ENCODE data around the gene BCAT1.
"Not testable (repeated sequence)": the region's sequence is repeated elsewhere in the genome, so short reads cannot be mapped to it uniquely, and the experiment has no call there.

The BCAT1 gene

GRCh38 chr12:24894879-24895278 lies 54.0 kb downstream of the BCAT1 start:
- peaks cover 8% of the 10 kb centered on the region for H3K4me1 Mint-ChIP-seq (ENCODE audit: low read depth)
- no peak for DNase-seq (ENCODE audit: low spot score)
- no peak overlapping the region for H3K27ac Mint-ChIP-seq
- H3K9me3 Mint-ChIP-seq: no peaks in the 10 kb centered on the region
- H3K4me3 Mint-ChIP-seq: no peak overlapping the region
- peaks cover 3% of the 10 kb centered on the region for H3K36me3 Mint-ChIP-seq (ENCODE audit: low read depth)
- peaks cover 12% of the 10 kb centered on the region for H3K27me3 Mint-ChIP-seq (ENCODE audit: low read depth)

DNA sequence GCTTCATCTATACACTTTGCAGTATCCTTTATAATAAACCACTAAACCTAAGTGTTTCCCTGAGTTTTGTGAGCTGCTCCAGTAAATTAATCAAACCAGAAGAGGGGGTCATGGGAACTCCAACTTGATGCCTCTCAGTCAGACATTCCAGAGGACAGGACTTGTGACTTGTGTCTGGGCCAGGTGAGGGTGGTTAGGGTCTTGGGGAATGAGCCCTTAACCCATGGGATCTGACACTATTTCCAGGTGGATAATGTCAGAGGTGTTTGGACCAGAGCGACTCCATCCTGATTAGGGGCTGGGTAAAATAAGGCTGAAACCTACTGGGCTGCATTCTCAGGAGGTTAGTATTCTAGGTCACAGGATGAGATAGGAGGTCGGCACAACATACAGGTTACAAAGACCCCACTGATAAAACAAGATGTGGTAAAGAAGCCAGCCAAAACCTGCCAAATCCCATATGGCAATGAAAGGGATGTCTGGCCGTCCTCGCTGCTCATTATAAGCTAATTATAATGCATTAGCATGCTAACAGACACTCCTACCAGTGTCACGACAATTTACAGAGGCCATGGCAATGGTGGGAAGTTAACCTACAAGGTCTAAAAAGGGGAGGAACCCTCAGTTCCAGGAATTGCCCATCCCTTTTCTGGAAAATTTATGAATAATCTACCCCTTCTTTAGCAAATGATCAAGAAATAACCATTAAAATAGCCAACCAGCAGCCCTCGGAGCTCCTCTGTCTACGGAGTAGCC lies 58.7 kb downstream of the BCAT1 start:
- Mint-ChIP-seq H3K27ac (no peak overlapping the region), H3K9me3 (no peaks in the 10 kb centered on the region), H3K36me3 (ENCODE audit: low read depth) (no peaks in the 10 kb centered on the region), H3K4me1 (ENCODE audit: low read depth) (no peaks in the 10 kb centered on the region), H3K27me3 (ENCODE audit: low read depth) (peaks cover 11% of the 10 kb centered on the region), H3K4me3 (no peak overlapping the region)
- no peak for DNase-seq (ENCODE audit: low spot score)

DNA sequence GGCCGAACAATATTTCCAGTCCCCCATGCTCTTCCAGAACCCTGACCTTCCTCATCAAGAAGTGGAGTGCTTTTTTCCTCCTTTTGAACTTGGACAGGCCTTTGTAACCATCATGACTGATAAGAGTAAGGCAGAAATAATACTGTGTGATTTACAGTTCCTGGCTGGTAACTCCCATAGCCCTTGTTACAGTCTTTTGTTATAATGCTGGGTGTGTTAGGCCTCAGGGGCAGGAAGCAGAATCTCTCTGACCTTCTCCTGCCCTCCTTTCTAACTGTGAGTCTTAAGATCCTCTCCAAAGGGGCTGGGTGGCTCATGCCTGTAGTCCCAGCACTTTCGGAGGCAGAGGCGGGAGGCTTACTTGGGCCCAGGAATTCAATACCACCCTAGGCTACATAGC lies 59.5 kb downstream of the BCAT1 start:
- H3K4me3 Mint-ChIP-seq: no peak overlapping the region
- no peak overlapping the region for H3K27ac Mint-ChIP-seq
- H3K9me3 Mint-ChIP-seq: no peaks in the 10 kb centered on the region
- no peaks in the 10 kb centered on the region for H3K4me1 Mint-ChIP-seq (ENCODE audit: low read depth)
- H3K27me3 Mint-ChIP-seq (ENCODE audit: low read depth): peaks cover 3% of the 10 kb centered on the region
- no peak for DNase-seq (ENCODE audit: low spot score)
- H3K36me3 Mint-ChIP-seq (ENCODE audit: low read depth): no peaks in the 10 kb centered on the region

- no peaks in the 10 kb centered on the region for H3K9me3 Mint-ChIP-seq
Observed at GRCh38 chr12:24888813-24889212, 60.1 kb downstream of the BCAT1 start.

DNA sequence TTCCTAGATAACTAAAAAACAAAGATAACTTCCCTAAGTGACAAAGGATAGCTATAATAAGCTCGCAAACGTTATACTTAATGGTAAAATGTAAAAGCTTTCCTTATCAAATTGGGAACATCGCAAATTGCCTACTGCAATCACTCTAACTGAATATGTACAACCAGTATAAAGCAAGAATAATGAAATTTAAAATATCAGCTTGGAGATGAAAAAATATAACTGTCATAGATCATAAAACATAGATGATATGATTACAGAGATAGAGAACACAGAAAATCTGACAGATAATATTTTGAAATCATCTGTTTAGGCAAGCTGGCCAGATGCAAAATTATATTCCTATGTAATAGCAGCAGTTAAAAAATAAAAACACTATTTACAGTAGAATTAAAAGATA lies 64.0 kb downstream of the BCAT1 start:
- Mint-ChIP-seq H3K4me1 (ENCODE audit: low read depth) (no peaks in the 10 kb centered on the region), H3K27ac (no peak overlapping the region), H3K27me3 (ENCODE audit: low read depth) (no peaks in the 10 kb centered on the region), H3K9me3 (no peaks in the 10 kb centered on the region), H3K36me3 (ENCODE audit: low read depth) (no peaks in the 10 kb centered on the region), H3K4me3 (no peak overlapping the region)
- no peak for DNase-seq (ENCODE audit: low spot score)

More at GRCh38 chr12:24888813-24889212, 60.1 kb downstream of the BCAT1 start:
- no peak for DNase-seq (ENCODE audit: low spot score)
- H3K27ac Mint-ChIP-seq: no peak overlapping the region
- H3K4me1 Mint-ChIP-seq (ENCODE audit: low read depth): no peaks in the 10 kb centered on the region
- H3K36me3 Mint-ChIP-seq (ENCODE audit: low read depth): no peaks in the 10 kb centered on the region
- H3K27me3 Mint-ChIP-seq (ENCODE audit: low read depth): no peaks in the 10 kb centered on the region
- H3K4me3 Mint-ChIP-seq: no peak overlapping the region

DNA sequence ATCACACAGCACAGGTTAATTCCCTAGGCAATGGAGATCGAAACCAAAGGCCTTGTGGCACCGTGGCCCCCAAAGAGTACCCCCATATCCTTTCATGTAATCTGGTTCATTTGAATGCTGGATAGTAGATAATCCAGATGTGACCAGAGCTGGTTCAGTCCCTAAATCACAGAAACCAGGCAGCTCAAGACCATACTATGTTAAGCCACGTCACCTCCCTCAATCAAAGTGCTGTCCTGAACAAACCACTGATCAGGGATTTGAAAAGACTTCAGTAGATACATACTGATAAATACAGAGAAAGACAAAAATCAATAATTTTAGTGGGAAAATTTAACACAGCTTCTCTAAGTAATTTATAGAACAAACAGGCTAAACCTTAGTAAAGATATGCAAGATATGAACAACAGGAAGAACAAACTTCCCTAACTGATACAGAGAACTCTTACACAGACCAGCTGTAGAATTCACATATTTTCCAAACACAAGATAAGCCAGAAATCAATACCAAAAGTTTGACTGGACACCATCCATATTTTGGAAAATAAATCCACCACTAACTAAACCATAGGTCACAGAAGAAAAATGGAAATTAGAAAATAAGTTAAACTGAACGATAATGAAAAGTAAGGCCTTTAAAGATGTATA lies 67.1 kb downstream of the BCAT1 start:
- Mint-ChIP-seq H3K27ac (no peak overlapping the region), H3K4me3 (no peak overlapping the region), H3K36me3 (ENCODE audit: low read depth) (no peaks in the 10 kb centered on the region), H3K9me3 (no peaks in the 10 kb centered on the region), H3K27me3 (ENCODE audit: low read depth) (no peaks in the 10 kb centered on the region), H3K4me1 (ENCODE audit: low read depth) (peaks cover 3% of the 10 kb centered on the region)
- DNase-seq (ENCODE audit: low spot score): no peak

- Mint-ChIP-seq H3K4me3 (no peak overlapping the region), H3K9me3 (no peaks in the 10 kb centered on the region), H3K27me3 (ENCODE audit: low read depth) (no peaks in the 10 kb centered on the region), H3K27ac (no peak overlapping the region), H3K36me3 (ENCODE audit: low read depth) (no peaks in the 10 kb centered on the region), H3K4me1 (ENCODE audit: low read depth) (peaks cover 3% of the 10 kb centered on the region)
- no peak for DNase-seq (ENCODE audit: low spot score)
Observed at GRCh38 chr12:24881227-24881626, 67.7 kb downstream of the BCAT1 start.

DNA sequence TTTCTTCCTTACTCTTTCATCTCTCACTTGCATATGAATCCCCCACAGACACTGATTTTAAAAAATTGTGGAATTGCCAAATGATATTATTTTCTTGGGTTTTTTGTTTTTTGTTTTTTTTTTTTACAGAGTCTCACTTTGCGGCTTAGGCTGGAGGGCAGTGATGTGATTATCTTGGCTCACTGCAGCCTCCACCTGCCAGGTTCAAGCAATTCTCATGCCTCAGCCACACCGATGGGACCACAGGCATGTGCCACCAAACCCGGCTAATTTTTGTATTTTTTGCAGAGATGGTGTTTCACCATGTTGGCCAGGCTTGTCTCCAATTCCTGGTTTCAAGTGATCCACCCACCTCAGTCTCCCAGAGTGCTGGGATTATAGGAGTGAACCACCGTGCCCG lies 68.2 kb downstream of the BCAT1 start:
- DNase-seq (ENCODE audit: low spot score): no peak
- H3K27ac Mint-ChIP-seq: no peak overlapping the region
- H3K4me3 Mint-ChIP-seq: no peak overlapping the region
- peaks cover 3% of the 10 kb centered on the region for H3K4me1 Mint-ChIP-seq (ENCODE audit: low read depth)
- no peaks in the 10 kb centered on the region for H3K9me3 Mint-ChIP-seq
- H3K36me3 Mint-ChIP-seq (ENCODE audit: low read depth): no peaks in the 10 kb centered on the region
- H3K27me3 Mint-ChIP-seq (ENCODE audit: low read depth): no peaks in the 10 kb centered on the region

GRCh38 chr12:24879644-24880043 lies 69.3 kb downstream of the BCAT1 start:
- Mint-ChIP-seq H3K36me3 (ENCODE audit: low read depth) (no peaks in the 10 kb centered on the region), H3K9me3 (no peaks in the 10 kb centered on the region), H3K27me3 (ENCODE audit: low read depth) (no peaks in the 10 kb centered on the region), H3K27ac (no peak overlapping the region), H3K4me1 (ENCODE audit: low read depth) (peaks cover 3% of the 10 kb centered on the region), H3K4me3 (no peak overlapping the region)
- DNase-seq (ENCODE audit: low spot score): no peak

DNA sequence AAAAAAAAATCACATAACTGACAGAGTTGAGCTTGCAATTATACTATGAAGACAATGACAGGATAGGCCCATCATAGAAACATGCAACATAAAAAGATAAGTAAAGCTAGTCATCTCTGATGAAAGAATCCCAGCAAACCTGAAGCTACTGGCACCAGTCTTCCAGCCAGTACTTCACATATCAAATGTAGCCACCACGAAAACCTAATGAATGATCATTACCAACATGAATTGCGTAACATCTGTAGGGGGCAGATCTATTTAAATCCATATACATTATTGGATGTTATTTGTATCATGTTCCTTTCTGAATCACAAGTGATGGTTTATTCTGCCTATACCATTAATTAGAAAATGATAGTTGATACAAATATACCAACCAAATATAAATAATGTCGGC lies 73.9 kb downstream of the BCAT1 start:
- Mint-ChIP-seq H3K36me3 (ENCODE audit: low read depth) (no peaks in the 10 kb centered on the region), H3K4me1 (ENCODE audit: low read depth) (peaks cover 3% of the 10 kb centered on the region), H3K27me3 (ENCODE audit: low read depth) (no peaks in the 10 kb centered on the region), H3K27ac (no peak overlapping the region), H3K9me3 (no peaks in the 10 kb centered on the region), H3K4me3 (no peak overlapping the region)
- DNase-seq (ENCODE audit: low spot score): no peak

DNA sequence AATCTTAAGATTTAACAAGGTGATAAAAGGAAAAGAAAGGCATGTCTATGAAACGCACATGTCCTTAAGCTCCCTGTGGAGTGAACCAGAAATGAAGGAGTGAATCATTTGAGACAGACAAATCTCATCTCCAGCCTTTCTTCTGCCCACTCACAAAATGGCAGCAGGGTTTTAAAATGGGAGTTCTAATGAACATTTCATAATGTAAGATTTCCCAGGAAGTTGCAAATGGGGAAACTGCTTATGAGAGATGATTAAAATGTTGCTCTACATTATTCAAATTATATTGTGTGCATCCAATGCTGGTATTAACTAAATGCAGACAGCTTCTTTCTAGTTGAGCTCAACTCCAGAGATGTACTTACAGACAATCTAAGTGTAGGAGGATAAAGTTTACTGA lies 76.7 kb downstream of the BCAT1 start:
- no peaks in the 10 kb centered on the region for H3K9me3 Mint-ChIP-seq
- no peak overlapping the region for H3K27ac Mint-ChIP-seq
- no peaks in the 10 kb centered on the region for H3K4me1 Mint-ChIP-seq (ENCODE audit: low read depth)
- DNase-seq (ENCODE audit: low spot score): no peak
- no peaks in the 10 kb centered on the region for H3K27me3 Mint-ChIP-seq (ENCODE audit: low read depth)
- H3K4me3 Mint-ChIP-seq: no peak overlapping the region
- H3K36me3 Mint-ChIP-seq (ENCODE audit: low read depth): no peaks in the 10 kb centered on the region

- H3K27ac Mint-ChIP-seq; H3K9me3 Mint-ChIP-seq; H3K36me3 Mint-ChIP-seq (ENCODE audit: low read depth); H3K4me3 Mint-ChIP-seq; H3K27me3 Mint-ChIP-seq (ENCODE audit: low read depth); DNase-seq (ENCODE audit: low spot score): not testable (repeated sequence)
- peaks cover 19% of the 10 kb centered on the region for H3K4me1 Mint-ChIP-seq (ENCODE audit: low read depth)
Observed at GRCh38 chr12:24866139-24866538, 82.8 kb downstream of the BCAT1 start.

DNA sequence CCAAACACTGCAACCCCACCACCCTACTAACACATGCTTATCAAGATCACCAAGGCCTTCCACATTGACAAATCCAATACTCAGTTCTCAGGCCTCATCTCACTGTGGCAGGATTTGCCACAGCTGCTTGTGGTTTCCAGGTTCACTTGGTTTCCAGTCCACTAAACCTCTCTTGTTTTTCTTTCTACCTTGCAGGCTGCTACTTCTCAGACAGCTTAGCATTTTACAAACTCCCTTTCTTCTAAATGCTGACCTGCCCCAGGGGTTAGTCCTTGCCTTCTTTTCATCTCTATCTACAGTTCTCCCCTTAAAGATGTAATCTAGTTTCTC lies 84.1 kb downstream of the BCAT1 start:
- peaks cover under 1% of the 10 kb centered on the region for H3K9me3 Mint-ChIP-seq
- peaks cover 6% of the 10 kb centered on the region for H3K36me3 Mint-ChIP-seq (ENCODE audit: low read depth)
- peaks cover 19% of the 10 kb centered on the region for H3K4me1 Mint-ChIP-seq (ENCODE audit: low read depth)
- H3K27ac Mint-ChIP-seq: no peak overlapping the region
- no peaks in the 10 kb centered on the region for H3K27me3 Mint-ChIP-seq (ENCODE audit: low read depth)
- H3K4me3 Mint-ChIP-seq: no peak overlapping the region
- no peak for DNase-seq (ENCODE audit: low spot score)

DNA sequence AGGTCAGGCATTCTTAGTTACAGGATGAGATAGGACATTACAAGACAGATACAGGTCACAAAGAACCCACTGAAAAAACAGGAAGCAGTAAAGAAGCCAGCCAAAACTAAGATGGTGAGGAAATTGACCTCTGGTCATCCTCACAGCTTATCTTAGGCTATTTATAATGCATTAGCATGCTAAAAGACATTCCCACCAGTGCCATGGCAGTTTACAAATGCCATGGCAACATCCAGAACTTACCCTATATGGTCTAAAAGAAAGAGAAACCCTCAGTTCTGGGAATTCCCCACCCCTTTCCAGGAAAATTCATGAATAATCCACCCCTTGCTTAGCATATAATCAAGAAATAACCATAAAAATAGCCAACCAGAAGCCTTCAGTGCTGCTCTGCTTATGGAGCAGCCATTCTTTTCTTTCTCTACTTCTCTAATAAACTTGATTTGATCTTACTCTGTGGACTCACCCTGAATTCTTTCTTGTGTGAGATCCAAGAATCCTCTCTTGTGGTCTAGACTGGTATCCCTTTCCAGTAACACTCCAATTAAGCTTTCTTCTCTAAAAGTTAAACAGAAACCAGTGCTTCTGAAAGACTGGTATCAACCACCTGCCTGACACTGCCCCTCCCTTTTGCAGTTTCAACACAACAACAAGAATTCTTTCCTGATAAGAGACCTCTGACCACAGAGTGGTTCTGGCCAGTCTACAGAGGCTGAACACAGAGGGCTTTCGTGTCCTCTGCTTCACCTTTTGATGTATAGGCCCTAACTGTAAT lies 86.9 kb downstream of the BCAT1 start:
- Mint-ChIP-seq H3K4me3 (no peak overlapping the region), H3K9me3 (peaks cover 5% of the 10 kb centered on the region), H3K36me3 (ENCODE audit: low read depth) (peaks cover 9% of the 10 kb centered on the region), H3K27ac (no peak overlapping the region), H3K4me1 (ENCODE audit: low read depth) (peaks cover 19% of the 10 kb centered on the region), H3K27me3 (ENCODE audit: low read depth) (no peaks in the 10 kb centered on the region)
- no peak for DNase-seq (ENCODE audit: low spot score)
